A673 (cell line): ENCODE data around the gene CREM.

ENCODE experiments used
- EZH2 ChIP-seq: fragments of 200-600 bp; sonication (generic); IDR thresholded peaks from 2 replicates; pipeline ENCODE4 v1.6.1; 2017; ENCODE audit warnings: borderline replicate concordance, low read depth, mild to moderate bottlenecking, mixed read lengths, antibody characterized with exemption, low read length; ENCODE audit not compliant: poor library complexity, severe bottlenecking
- TF ChIP-seq, protein P1 (sequence below): fragments of 300-800, 200-600 bp; sonication (generic); conservative IDR thresholded peaks from 2 replicates; pipeline ENCODE4 v1.5.1; 2017; ENCODE audit warnings: low read depth, mild to moderate bottlenecking, antibody characterized with exemption, low read length, moderate library complexity, mixed read lengths

DNA sequence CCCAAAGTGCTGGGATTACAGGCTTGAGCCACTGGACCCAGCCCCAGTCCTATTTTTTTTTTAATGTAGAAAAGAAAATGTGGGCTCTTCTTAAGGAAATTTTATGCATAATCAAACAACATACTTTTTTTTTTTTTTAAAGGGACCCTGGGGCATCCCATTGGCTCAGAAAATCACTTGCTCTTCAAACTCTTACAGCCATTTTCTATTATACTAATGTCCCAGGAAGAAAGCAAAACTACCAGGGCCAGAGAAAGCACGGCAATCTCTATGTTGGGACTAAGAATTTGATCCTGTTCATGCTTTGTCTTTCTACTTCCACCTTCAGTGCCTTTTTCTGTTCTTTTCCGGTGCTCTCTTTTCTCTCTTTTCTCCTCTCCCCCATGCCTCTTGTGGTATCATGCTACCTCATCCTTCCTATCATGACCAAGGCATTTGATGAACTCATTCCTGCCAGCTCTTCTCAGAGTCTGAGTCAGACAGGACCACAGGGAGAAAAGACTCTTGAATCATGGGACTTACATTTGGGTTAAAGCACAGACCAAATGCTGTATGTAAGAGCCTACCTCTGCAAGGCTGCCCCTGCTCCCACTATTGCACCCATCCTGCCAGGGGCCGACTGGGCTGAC lies 133.2 kb downstream of the CREM start:
- TF ChIP-seq, protein P1, sequence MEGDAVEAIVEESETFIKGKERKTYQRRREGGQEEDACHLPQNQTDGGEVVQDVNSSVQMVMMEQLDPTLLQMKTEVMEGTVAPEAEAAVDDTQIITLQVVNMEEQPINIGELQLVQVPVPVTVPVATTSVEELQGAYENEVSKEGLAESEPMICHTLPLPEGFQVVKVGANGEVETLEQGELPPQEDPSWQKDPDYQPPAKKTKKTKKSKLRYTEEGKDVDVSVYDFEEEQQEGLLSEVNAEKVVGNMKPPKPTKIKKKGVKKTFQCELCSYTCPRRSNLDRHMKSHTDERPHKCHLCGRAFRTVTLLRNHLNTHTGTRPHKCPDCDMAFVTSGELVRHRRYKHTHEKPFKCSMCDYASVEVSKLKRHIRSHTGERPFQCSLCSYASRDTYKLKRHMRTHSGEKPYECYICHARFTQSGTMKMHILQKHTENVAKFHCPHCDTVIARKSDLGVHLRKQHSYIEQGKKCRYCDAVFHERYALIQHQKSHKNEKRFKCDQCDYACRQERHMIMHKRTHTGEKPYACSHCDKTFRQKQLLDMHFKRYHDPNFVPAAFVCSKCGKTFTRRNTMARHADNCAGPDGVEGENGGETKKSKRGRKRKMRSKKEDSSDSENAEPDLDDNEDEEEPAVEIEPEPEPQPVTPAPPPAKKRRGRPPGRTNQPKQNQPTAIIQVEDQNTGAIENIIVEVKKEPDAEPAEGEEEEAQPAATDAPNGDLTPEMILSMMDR, result no peak
- TF ChIP-seq EZH2, result no peak
